Left kidney (tissue), 2 donors: ENCODE results near the gene CMC1. TPM values are rescaled to one million over a fixed set of nuclear protein-coding genes. Genes with fewer than 3 reads are reported as not detected.

Experiments
- DNase-seq: peaks from one replicate; pipeline ENCODE4 v3.0.0-alpha.2; 2013
- polyA plus RNA-seq: library from polyadenylated mRNA; unstranded; fragments of 120-200 nt; gene quantifications from one replicate; pipeline ENCODE4 v1.2.1, GENCODE V29; 2013; ENCODE audit not compliant: insufficient read length

Gene CMC1
- polyA plus RNA-seq, 1 donor, result 31.5 TPM

DNA sequence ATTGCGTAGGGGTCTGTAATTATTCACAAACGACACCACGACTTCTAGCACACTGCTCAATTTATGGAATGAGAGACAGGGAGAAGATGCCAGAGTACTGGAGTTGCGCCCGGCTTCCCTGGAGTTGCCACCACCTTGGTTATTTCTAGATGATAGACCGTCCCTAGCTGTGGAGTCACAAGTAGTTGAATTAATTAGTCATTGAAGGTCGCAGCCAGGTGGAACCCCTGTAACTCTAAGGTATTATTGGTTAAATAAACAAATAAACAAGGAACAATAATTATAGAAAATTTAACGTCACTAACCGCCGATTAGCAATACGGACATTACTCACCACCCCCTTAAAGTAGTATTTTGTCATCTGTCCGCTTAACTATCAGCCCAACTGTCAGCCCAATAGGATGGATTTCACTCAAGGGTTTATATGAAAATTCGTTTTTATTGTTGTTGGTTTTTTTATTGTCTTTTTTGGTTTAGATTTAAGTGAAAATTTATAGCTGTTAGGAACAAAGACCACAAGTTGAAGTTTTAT is 108.1 kb downstream of the CMC1 start:
- DNase-seq, result no peak

Other genes starting within 250 kb of the CMC1 start
- gene ZCWPW2, start 107.1 kb downstream of the CMC1 start, polyA plus RNA-seq, result 2.8 TPM
- 132 TPM for gene AZI2, start 107.2 kb downstream of the CMC1 start, polyA plus RNA-seq